ENCODE data around the gene DYRK3. TPM values are rescaled to one million over a fixed set of nuclear protein-coding genes. Genes with fewer than 3 reads are reported as not detected.

DYRK3 gene
- total and polyA plus RNA-seq, 12 donors, result 4.1 to 31.1 (median 20.8) TPM

DNA sequence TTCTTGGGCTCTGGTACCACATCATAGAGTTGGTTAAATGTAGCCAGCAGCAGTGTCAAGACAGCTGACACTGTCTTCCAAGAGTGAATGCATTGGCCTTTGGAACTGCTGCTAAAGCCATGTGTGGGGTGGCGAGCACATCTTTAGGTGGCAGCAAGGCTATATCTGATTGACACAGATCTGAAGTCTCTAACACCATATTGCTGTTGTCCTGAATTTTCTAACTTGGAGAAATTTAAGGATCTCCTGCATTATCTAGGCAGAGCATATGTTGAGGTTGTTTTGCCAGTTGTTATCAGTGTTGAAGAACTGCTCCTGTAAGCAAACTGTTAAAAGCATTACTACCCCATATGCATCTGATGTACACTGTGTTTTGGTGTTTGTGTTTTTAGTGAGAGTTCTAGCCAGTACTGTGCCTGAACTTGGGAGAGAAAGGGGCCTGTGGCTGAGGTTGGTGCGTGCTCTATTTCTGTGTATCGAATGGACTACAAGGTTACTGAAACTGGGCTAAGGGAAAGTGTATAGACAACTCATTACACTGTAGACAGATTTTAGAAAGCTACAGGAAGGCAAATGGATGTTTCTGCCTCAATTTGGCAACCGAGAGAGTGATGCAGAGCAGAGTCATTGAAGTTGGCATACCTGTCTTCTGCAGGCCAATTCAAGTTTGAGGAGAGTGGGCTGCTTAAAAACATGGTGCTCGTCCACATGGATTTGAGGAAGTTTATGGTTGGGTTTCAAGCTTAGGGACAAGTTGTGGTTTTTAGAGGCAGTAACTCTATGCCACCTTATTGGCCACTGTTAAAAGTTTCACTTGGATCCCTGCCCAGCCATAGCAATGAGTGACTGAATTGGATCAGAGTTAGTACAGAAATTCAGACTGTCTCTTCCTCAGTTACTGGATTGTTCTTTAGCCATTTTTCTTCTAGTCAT, 16.9 kb downstream of the DYRK3 start:
- WGBS, 2 donors, result 94 to 96% methylated on average over 5 of the region's 5 CpGs
- Histone ChIP-seq H3K4me3 (no peak overlapping the region), H3K27ac (peak overlapping the region in 3 of 10 donors; percentile 42 to 96 (median 74)), H3K9me3 (no peaks in the 10 kb centered on the region), H3K36me3 (peaks cover 0 to 29% (median 7%) of the 10 kb centered on the region in 9 donors), H3K4me1 (peaks cover 33 to 94% (median 72%) of the 10 kb centered on the region in 9 donors), H3K27me3 (no peaks in the 10 kb centered on the region)
- DNase-seq (no peak), ATAC-seq (no peak)
- intact Hi-C loops (cut with DNase I), result loop anchor here in 3 of 10 donors (2.0 to 10.0 kb wide), 2 partner anchors 15 to 73 kb away; no protein-coding TSS in a partner anchor
- TF ChIP-seq, protein P1, sequence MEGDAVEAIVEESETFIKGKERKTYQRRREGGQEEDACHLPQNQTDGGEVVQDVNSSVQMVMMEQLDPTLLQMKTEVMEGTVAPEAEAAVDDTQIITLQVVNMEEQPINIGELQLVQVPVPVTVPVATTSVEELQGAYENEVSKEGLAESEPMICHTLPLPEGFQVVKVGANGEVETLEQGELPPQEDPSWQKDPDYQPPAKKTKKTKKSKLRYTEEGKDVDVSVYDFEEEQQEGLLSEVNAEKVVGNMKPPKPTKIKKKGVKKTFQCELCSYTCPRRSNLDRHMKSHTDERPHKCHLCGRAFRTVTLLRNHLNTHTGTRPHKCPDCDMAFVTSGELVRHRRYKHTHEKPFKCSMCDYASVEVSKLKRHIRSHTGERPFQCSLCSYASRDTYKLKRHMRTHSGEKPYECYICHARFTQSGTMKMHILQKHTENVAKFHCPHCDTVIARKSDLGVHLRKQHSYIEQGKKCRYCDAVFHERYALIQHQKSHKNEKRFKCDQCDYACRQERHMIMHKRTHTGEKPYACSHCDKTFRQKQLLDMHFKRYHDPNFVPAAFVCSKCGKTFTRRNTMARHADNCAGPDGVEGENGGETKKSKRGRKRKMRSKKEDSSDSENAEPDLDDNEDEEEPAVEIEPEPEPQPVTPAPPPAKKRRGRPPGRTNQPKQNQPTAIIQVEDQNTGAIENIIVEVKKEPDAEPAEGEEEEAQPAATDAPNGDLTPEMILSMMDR (IDR thresholded peaks at IDR 0.05), result no peak

DNA sequence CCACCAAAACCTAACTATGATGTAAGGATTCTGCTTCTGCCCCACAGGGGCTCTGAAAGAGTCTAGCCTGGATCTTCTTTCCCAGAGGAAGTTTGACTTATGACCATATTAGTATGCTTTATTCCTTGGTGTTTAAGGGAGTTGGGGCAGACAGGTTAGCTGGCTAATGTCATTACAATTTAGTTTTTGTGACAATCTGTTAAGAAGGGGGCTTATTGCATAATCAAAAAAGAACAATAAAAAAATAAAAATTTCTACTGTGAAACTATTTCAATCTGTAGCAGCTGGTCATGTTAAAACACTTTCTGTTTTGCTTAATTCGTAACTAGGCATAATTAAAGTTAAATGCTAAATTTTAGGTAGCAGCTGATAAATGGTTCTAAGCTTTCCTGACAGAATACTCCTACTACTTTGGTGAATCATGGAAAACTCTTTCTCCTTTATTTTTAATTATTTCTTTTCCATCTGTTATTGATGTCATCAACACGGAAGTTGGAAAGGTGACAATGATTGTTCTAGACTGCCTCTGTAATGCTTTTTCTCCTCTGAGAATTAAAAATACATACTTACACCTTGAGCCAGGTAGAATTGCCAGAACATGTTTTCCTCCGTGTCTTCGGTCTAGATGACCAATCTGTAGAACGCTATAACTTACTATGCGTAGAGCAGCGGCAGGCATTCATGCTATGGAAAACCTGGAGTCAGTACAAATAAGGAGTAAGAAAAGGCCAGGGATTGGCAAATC, 18.6 kb downstream of the DYRK3 start:
- intact Hi-C loops (cut with DNase I), result loop anchor here in 3 of 10 donors (2.0 to 10.0 kb wide), 2 partner anchors 17 to 71 kb away; no protein-coding TSS in a partner anchor
- H3K4me3 ChIP-seq, result no peak overlapping the region
- H3K4me1 ChIP-seq, result peaks cover 40 to 100% (median 81%) of the 10 kb centered on the region in 9 donors
- ATAC-seq, result peak in 2 of 8 donors; percentile 13 to 24
- no peak for DNase-seq
- TF ChIP-seq, protein P1 (IDR thresholded peaks at IDR 0.05), result no peak
- H3K27ac ChIP-seq, result peak overlapping the region in 9 of 10 donors; percentile 12 to 96 (median 61)
- no peaks in the 10 kb centered on the region for H3K9me3 ChIP-seq
- no peaks in the 10 kb centered on the region for H3K27me3 ChIP-seq
- peaks cover 0 to 13% (median 0%) of the 10 kb centered on the region in 9 donors for H3K36me3 ChIP-seq
- WGBS, 2 donors, result 57 to 66% methylated on average over 7 of the region's 7 CpGs

DNA sequence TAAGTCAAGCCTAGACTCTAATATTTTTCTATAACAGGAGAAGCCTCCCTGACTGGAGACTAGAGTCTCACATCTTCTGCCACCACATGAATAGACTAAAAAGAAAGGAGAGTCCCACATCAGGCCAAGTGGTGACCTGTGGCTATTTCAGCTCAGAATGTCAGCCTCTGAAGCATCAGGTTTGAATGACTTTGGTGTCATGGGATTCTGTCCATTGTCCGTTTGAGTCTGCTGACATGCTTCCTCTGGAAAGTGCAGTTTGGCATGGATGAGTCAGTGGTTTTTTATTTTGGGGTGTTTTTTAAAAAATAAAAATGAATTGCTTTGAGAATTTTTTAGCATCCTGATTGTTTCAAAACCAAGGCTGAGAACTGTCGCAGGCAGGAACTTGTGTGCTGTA, 19.5 kb downstream of the DYRK3 start:
- intact Hi-C loops (cut with DNase I), result loop anchor here in 4 of 10 donors (5.0 to 10.0 kb wide), 3 partner anchors 37 to 70 kb away; no protein-coding TSS in a partner anchor
- Histone ChIP-seq H3K27me3 (no peaks in the 10 kb centered on the region), H3K27ac (peak overlapping the region; percentile 5 to 96 (median 66)), H3K36me3 (peaks cover 0 to 12% (median 0%) of the 10 kb centered on the region in 9 donors), H3K9me3 (no peaks in the 10 kb centered on the region), H3K4me3 (no peak overlapping the region), H3K4me1 (peaks cover 32 to 100% (median 81%) of the 10 kb centered on the region in 9 donors)
- 47 to 51% methylated on average over 2 of the region's 2 CpGs for WGBS, 2 donors
- TF ChIP-seq, protein P1 (IDR thresholded peaks at IDR 0.05), result no peak
- DNase-seq (no peak), ATAC-seq (no peak)

DNA sequence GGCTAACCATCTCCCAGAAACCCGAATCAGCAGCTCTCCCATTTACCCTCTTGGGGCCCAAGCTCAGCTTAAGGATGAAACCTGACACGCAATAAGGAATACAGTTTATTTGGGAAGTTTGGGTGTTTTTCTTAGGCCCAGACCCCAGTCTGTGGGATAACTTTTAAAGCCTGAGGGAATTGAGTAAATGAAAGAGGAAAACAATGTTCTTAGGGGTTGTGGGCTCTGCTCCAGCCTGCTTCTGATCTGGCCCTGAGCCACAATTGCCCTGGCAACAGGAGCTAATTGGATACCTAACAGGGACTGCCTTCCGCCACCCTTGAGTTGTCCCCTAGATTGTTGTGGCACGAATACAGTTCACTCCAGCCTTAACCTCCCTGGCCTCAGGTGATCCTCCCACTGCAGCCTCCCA, 20.1 kb downstream of the DYRK3 start:
- TF ChIP-seq, protein P1 (IDR thresholded peaks at IDR 0.05), result no peak
- no peaks in the 10 kb centered on the region for H3K27me3 ChIP-seq
- 32 to 38% methylated on average over 4 of the region's 4 CpGs for WGBS, 2 donors
- no peak overlapping the region for H3K4me3 ChIP-seq
- H3K4me1 ChIP-seq, result peaks cover 26 to 100% (median 77%) of the 10 kb centered on the region in 9 donors
- no peaks in the 10 kb centered on the region for H3K9me3 ChIP-seq
- intact Hi-C loops (cut with DNase I), result loop anchor here in 4 of 10 donors (5.0 to 10.0 kb wide), 3 partner anchors 37 to 69 kb away; no protein-coding TSS in a partner anchor
- ATAC-seq (peak in 2 of 8 donors; percentile 15 to 21), DNase-seq (peak in 1 of 2 donors; percentile 47)
- peak overlapping the region; percentile 5 to 96 (median 66) for H3K27ac ChIP-seq
- H3K36me3 ChIP-seq, result peaks cover 0 to 12% (median 0%) of the 10 kb centered on the region in 9 donors

Data from heart right ventricle (tissue), 16 donors.